H1 (cell line): Measurements from ENCODE around the gene ADAMTS3. TPM values are rescaled to one million over a fixed set of nuclear protein-coding genes. Genes with fewer than 3 reads are reported as not detected.

Source experiments
- CTCF ChIA-PET: fragments of 300-600 bp; sonication (Branson Sonifier 250); formaldehyde crosslinking; loops from one replicate; lab custom pipeline; 2021; ENCODE audit not compliant: partially characterized antibody; lab: Charles Lee
- POLR2A ChIA-PET: fragments of 300-600 bp; sonication (Branson Sonifier 250); formaldehyde crosslinking; loops from one replicate; lab custom pipeline; 2021; ENCODE audit warnings: inconsistent platforms; ENCODE audit not compliant: partially characterized antibody; lab: Charles Lee
- DNase-seq, 2 experiments: peaks; one replicate each; pipeline versions ENCODE4 v3.0.0 to v3.0.0-alpha.2; 2010 to 2022; ENCODE audit warnings: low spot score in 2 of 2, low read depth in 1 of 2, mixed read lengths in 1 of 2
- FAIRE-seq: peaks from 2 replicates; lab custom pipeline; 2011; peaks lifted over from hg19 to GRCh38; lab: Jason Lieb, UNC
- H2AFZ ChIP-seq: 2 replicates; pipeline ENCODE4 v1.8.1; 2012; ENCODE audit warnings: low read length, inconsistent platforms
- H2AK5ac ChIP-seq: 2 replicates; pipeline ENCODE4 v1.6.1; 2013; ENCODE audit warnings: low read depth, low read length
- H2BK120ac ChIP-seq: replicated peaks from 2 replicates; pipeline ENCODE3; 2013; ENCODE audit warnings: low read depth, low read length, inconsistent platforms
- H2BK12ac ChIP-seq: 2 replicates; pipeline ENCODE4 v1.6.1; 2013; ENCODE audit warnings: low read depth, low read length
- H2BK15ac ChIP-seq: 2 replicates; pipeline ENCODE4 v1.6.1; 2013; ENCODE audit warnings: low read length
- H2BK20ac ChIP-seq: 2 replicates; pipeline ENCODE4 v1.6.1; 2013; ENCODE audit warnings: low read length
- H2BK5ac ChIP-seq: 2 replicates; pipeline ENCODE4 v1.6.1; 2013; ENCODE audit warnings: low read depth, low read length
- H3K14ac ChIP-seq: 2 replicates; pipeline ENCODE4 v1.6.1; 2013; ENCODE audit warnings: inconsistent platforms; ENCODE audit not compliant: insufficient read length
- H3K18ac ChIP-seq: 2 replicates; pipeline ENCODE4 v1.6.1; 2013; ENCODE audit warnings: low read length; ENCODE audit errors: extremely low read depth
- H3K23ac ChIP-seq: 2 replicates; pipeline ENCODE4 v1.6.1; 2013; ENCODE audit warnings: inconsistent platforms; ENCODE audit not compliant: insufficient read length
- H3K23me2 ChIP-seq: 2 replicates; pipeline ENCODE4 v1.6.1; 2013; ENCODE audit warnings: low read depth, low read length
- H3K27ac ChIP-seq: 2 replicates; pipeline ENCODE4 v1.6.1; 2011; ENCODE audit warnings: low read depth, low read length, inconsistent platforms
- H3K27me3 ChIP-seq, 4 experiments: replicated peaks in 1 of 4; 1 replicate in 1 of 4; 2 replicates in 3 of 4; pipeline versions ENCODE4 v1.6.1 to v1.8.1; 2011 to 2013; ENCODE audit warnings: low read length in 3 of 4, mild to moderate bottlenecking in 3 of 4, inconsistent platforms in 2 of 4, mixed read lengths in 2 of 4, moderate library complexity in 1 of 4; ENCODE audit not compliant: control insufficient read depth in 3 of 4, insufficient read depth in 3 of 4; ENCODE audit errors: extremely low read depth in 1 of 4
- H3K36me3 ChIP-seq, 4 experiments: 2 replicates each; pipeline versions ENCODE4 v1.6.1 to v1.8.1; 2011 to 2013; ENCODE audit warnings: mild to moderate bottlenecking in 4 of 4, low read length in 3 of 4, moderate library complexity in 2 of 4, control low read depth in 1 of 4, inconsistent platforms in 1 of 4; ENCODE audit not compliant: insufficient read depth in 4 of 4, control insufficient read depth in 2 of 4
- H3K4ac ChIP-seq: replicated peaks from 2 replicates; pipeline ENCODE3; 2013; ENCODE audit warnings: low read length, low read depth, mixed read lengths, inconsistent platforms; ENCODE audit not compliant: insufficient read length
- H3K4me1 ChIP-seq, 4 experiments: replicated peaks in 1 of 4; 1 replicate in 1 of 4; 2 replicates in 3 of 4; pipeline versions ENCODE4 v1.6.1 to v1.8.1; 2011 to 2013; ENCODE audit warnings: low read length in 3 of 4, inconsistent platforms in 2 of 4, mixed read lengths in 1 of 4; ENCODE audit not compliant: insufficient read depth in 4 of 4, control insufficient read depth in 3 of 4
- H3K4me2 ChIP-seq, 2 experiments: 2 replicates each; pipeline versions ENCODE4 v1.6.1 to v1.8.1; 2011 to 2013; ENCODE audit warnings: low read depth in 2 of 2, low read length in 2 of 2, control low read depth in 1 of 2, inconsistent platforms in 1 of 2, mild to moderate bottlenecking in 1 of 2; ENCODE audit not compliant: insufficient read depth in 1 of 2
- H3K4me3 ChIP-seq, 4 experiments: fragments of 200-600, 300-600 bp in 1 of 4; sonication (generic), shearing (Covaris generic), sonication (Bioruptor Twin) in 1 of 4; 2 replicates each; pipeline versions ENCODE4 v1.5.1 to v1.8.1; 2011 to 2016; ENCODE audit warnings: low read length in 4 of 4, low read depth in 3 of 4, control low read depth in 2 of 4, inconsistent platforms in 2 of 4, mild to moderate bottlenecking in 2 of 4, mixed read lengths in 1 of 4, moderate library complexity in 1 of 4; ENCODE audit not compliant: insufficient read depth in 2 of 4; ENCODE audit errors: extremely low read depth in 1 of 4
- H3K56ac ChIP-seq: replicated peaks from 2 replicates; pipeline ENCODE3; 2013; ENCODE audit warnings: low read depth, mild to moderate bottlenecking, mixed read lengths, low read length, inconsistent platforms; ENCODE audit not compliant: insufficient read length
- H3K79me1 ChIP-seq: 2 replicates; pipeline ENCODE4 v1.6.1; 2013; ENCODE audit warnings: low read depth, low read length, control low read depth
- H3K79me2 ChIP-seq, 2 experiments: 2 replicates each; pipeline versions ENCODE4 v1.6.1 to v1.8.1; 2012 to 2013; ENCODE audit warnings: low read length in 2 of 2, mild to moderate bottlenecking in 2 of 2, inconsistent platforms in 1 of 2; ENCODE audit not compliant: insufficient read depth in 2 of 2, control insufficient read depth in 1 of 2
- H3K9ac ChIP-seq, 4 experiments: replicated peaks in 1 of 4; 1 replicate in 1 of 4; 2 replicates in 3 of 4; pipeline versions ENCODE4 v1.6.1 to v1.8.1; 2011 to 2013; ENCODE audit warnings: low read depth in 3 of 4, low read length in 3 of 4, control low read depth in 2 of 4, mild to moderate bottlenecking in 2 of 4, moderate library complexity in 2 of 4, inconsistent platforms in 1 of 4; ENCODE audit errors: extremely low read depth in 1 of 4
- H3K9me3 ChIP-seq, 2 experiments: 2 replicates each; pipeline versions ENCODE4 v1.6.1 to v1.8.1; 2012 to 2013; ENCODE audit warnings: mild to moderate bottlenecking in 2 of 2, moderate library complexity in 2 of 2, control low read depth in 1 of 2, inconsistent platforms in 1 of 2, low read depth in 1 of 2, low read length in 1 of 2, mixed read lengths in 1 of 2; ENCODE audit not compliant: insufficient read depth in 2 of 2
- H4K20me1 ChIP-seq, 2 experiments: replicated peaks in 1 of 2; 2 replicates each; pipeline versions ENCODE3 to v1.8.1; 2011 to 2013; ENCODE audit warnings: inconsistent platforms in 2 of 2, low read length in 2 of 2, mild to moderate bottlenecking in 1 of 2; ENCODE audit not compliant: insufficient read depth in 2 of 2, control insufficient read depth in 1 of 2
- H4K5ac ChIP-seq: 2 replicates; pipeline ENCODE4 v1.6.1; 2013; ENCODE audit warnings: low read length, low read depth, mixed read lengths, inconsistent platforms; ENCODE audit not compliant: insufficient read length
- H4K8ac ChIP-seq: 2 replicates; pipeline ENCODE4 v1.8.0; 2013; ENCODE audit warnings: mild to moderate bottlenecking, moderate library complexity, low read length, inconsistent platforms; ENCODE audit not compliant: insufficient read depth; ENCODE audit errors: extremely low read depth
- H4K91ac ChIP-seq: replicated peaks from 2 replicates; pipeline ENCODE3; 2013; ENCODE audit warnings: low read length, mixed read lengths, inconsistent platforms; ENCODE audit not compliant: insufficient read length
- RAD21 ChIP-seq, 2 experiments: IDR thresholded peaks in 1 of 2; conservative IDR thresholded peaks in 1 of 2; 2 replicates each; pipeline ENCODE4 v1.6.1; 2011; ENCODE audit warnings: low read depth in 2 of 2, low read length in 2 of 2, improper control_type of control experiment in 1 of 2, inconsistent platforms in 1 of 2, mild to moderate bottlenecking in 1 of 2, moderate library complexity in 1 of 2
- RXRA ChIP-seq: IDR thresholded peaks from 2 replicates; pipeline ENCODE4 v1.6.1; 2011; ENCODE audit warnings: low read depth, mild to moderate bottlenecking, low read length, moderate library complexity; ENCODE audit not compliant: insufficient read depth
- WGBS, 2 experiments: shearing (Covaris generic) in 1 of 2; methylation state at CpG; one replicate each; pipeline versions ENCODE4 v1.1.6 to v1.1.7; 2013 to 2015; ENCODE audit warnings: low lambda C conversion rate in 2 of 2, mixed read lengths in 2 of 2, inconsistent platforms in 1 of 2, low coverage in 1 of 2, missing lambda C conversion rate in 1 of 2; ENCODE audit not compliant: insufficient replicate concordance in 2 of 2, insufficient coverage in 1 of 2, insufficient read length in 1 of 2; ENCODE audit errors: extremely low coverage in 1 of 2, missing lambda C conversion rate in 1 of 2; 5-methylcytosine and 5-hydroxymethylcytosine counted together
- polyA plus RNA-seq, 7 experiments: library from polyadenylated mRNA; depleted of rRNA in 3 of 7; stranded (reverse) in 5 of 7; unstranded in 2 of 7; fragments of >200 nt in 5 of 7; fragments of 200-250 nt in 2 of 7; gene quantifications; 1 replicate in 5 of 7; 2 replicates in 1 of 7; 4 replicates in 1 of 7; pipeline versions ENCODE4 v1.2.1 to v1.2.3, GENCODE V29; 2011 to 2013; ENCODE audit warnings: missing spikeins in 2 of 7, mixed read lengths in 2 of 7
- total RNA-seq: library from RNA; stranded (reverse); fragmentation: NEBNext Ultra II Directional; extraction: Animal tissue kit (Norgen Biotek cat#: 25700); gene quantifications from 2 replicates; pipeline ENCODE4 v1.2.1, GENCODE V29; 2021

Gene ADAMTS3
- total and polyA plus RNA-seq, 2 of the 8 experiments (the other 6 are each of a cell fraction or from before 2014, with no cell fraction given): 1.3 to 3.4 TPM

GRCh38 chr4:72286185-72286584 is 282.8 kb downstream of the ADAMTS3 start:
- Histone ChIP-seq H4K8ac (no peak overlapping the region), H3K14ac (no peak overlapping the region), H2BK12ac (no peak overlapping the region), H3K9ac (no peak overlapping the region), H2BK120ac (no peak overlapping the region), H2AK5ac (no peak overlapping the region), H3K79me1 (no peaks in the 10 kb centered on the region), H3K18ac (no peak overlapping the region), H3K23ac (no peak overlapping the region), H3K23me2 (no peaks in the 10 kb centered on the region; the same call in 1 of the 2 replicates), H2BK5ac (no peak overlapping the region), H3K4ac (no peak overlapping the region), H3K9me3 (no peaks in the 10 kb centered on the region), H3K27ac (no peak overlapping the region), H3K4me2 (no peak overlapping the region), H3K4me3 (no peak overlapping the region), H2BK20ac (no peak overlapping the region), H3K27me3 (no peaks in the 10 kb centered on the region), H2BK15ac (no peak overlapping the region), H3K4me1 (no peaks in the 10 kb centered on the region), H2AFZ (no peak overlapping the region), H3K79me2 (no peaks in the 10 kb centered on the region), H4K91ac (no peak overlapping the region), H4K5ac (no peak overlapping the region), H4K20me1 (no peaks in the 10 kb centered on the region), H3K56ac (no peak overlapping the region), H3K36me3 (no peaks in the 10 kb centered on the region)
- CTCF ChIA-PET: interaction anchor here (0.6 to 4.2 kb wide), 18 partner anchors 9 to 1634 kb away, joined by 3 to 29 read pairs (median 3); partner anchors contain the start of gene NPFFR2
- DNase-seq: no peak
- POLR2A ChIA-PET: no interaction called here
- TF ChIP-seq RAD21 (IDR thresholded peaks at IDR 0.05 in 1 of 2, conservative IDR thresholded peaks at IDR 0.05 in 1 of 2; ENCODE audit: low read depth in 2 of 2, low read length in 2 of 2) (peak in 1 of 2 experiments; percentile 32; a peak in 2 of 4 replicates), RXRA (no peak)
- FAIRE-seq: no peak
- 96% methylated on average over 1 of the region's 1 CpG; no CpG with 5 or more reads in 1 of the 2 experiments for WGBS, 2 experiments
